ENCODE measurements around the gene DLG2. TPM values are rescaled to one million over a fixed set of nuclear protein-coding genes. Genes with fewer than 3 reads are reported as not detected.

Gene DLG2
- total and polyA plus RNA-seq, 2 of the 8 experiments (the other 6 are each of a cell fraction or from before 2014, with no cell fraction given) = 1.7 to 14.3 TPM

DNA sequence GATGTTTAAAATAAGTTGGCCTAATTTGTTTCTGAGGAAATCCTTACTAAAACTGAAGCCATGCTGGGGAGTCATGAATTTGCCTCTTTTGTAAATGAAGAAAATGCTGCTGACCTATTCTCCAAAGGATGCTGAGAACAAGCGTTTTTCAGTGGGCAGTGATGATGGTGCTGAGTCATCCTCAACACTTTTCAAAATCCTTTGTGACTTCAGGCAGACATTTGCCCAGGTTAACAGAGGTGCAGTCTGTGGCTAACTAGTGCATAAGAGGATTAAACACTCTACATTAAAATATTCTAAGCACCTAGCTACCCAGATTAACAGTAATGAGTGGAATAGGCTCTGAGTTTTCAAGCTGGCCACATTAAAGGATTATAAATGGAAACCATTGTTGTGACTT, 509.0 kb downstream of the DLG2 start:
- Histone ChIP-seq H3K27ac (ENCODE audit: low read depth, low read length) (no peak overlapping the region), H2BK12ac (ENCODE audit: low read depth, low read length) (no peak overlapping the region), H3K27me3 (replicated peaks in 1 of 4; ENCODE audit: control insufficient read depth in 3 of 4, extremely low read depth in 1 of 4, insufficient read depth in 3 of 4, low read length in 3 of 4) (no peaks in the 10 kb centered on the region), H3K9ac (replicated peaks in 1 of 4; ENCODE audit: extremely low read depth in 1 of 4, low read depth in 3 of 4, low read length in 3 of 4) (no peak overlapping the region), H3K56ac (replicated peaks; ENCODE audit: insufficient read length, low read depth, low read length) (no peak overlapping the region), H3K4me3 (ENCODE audit: extremely low read depth in 1 of 4, insufficient read depth in 2 of 4, low read depth in 3 of 4, low read length in 4 of 4) (no peak overlapping the region), H2AFZ (ENCODE audit: low read length) (no peak overlapping the region), H3K4me2 (ENCODE audit: insufficient read depth in 1 of 2, low read depth in 2 of 2, low read length in 2 of 2) (no peak overlapping the region), H4K91ac (replicated peaks; ENCODE audit: insufficient read length, low read length) (no peak overlapping the region), H3K9me3 (ENCODE audit: insufficient read depth in 2 of 2, low read depth in 1 of 2, low read length in 1 of 2) (no peaks in the 10 kb centered on the region), H3K23me2 (ENCODE audit: low read depth, low read length) (no peaks in the 10 kb centered on the region), H4K5ac (ENCODE audit: insufficient read length, low read depth, low read length) (no peak overlapping the region), H3K79me1 (ENCODE audit: low read depth, low read length) (no peaks in the 10 kb centered on the region), H3K79me2 (ENCODE audit: control insufficient read depth in 1 of 2, insufficient read depth in 2 of 2, low read length in 2 of 2) (no peaks in the 10 kb centered on the region), H3K18ac (ENCODE audit: extremely low read depth, low read length) (no peak overlapping the region), H4K20me1 (replicated peaks in 1 of 2; ENCODE audit: control insufficient read depth in 1 of 2, insufficient read depth in 2 of 2, low read length in 2 of 2) (no peaks in the 10 kb centered on the region), H4K8ac (ENCODE audit: extremely low read depth, insufficient read depth, low read length) (no peak overlapping the region), H2BK5ac (ENCODE audit: low read depth, low read length) (peak overlapping the region; percentile 8; the same call in 1 of the 2 replicates), H2BK120ac (replicated peaks; ENCODE audit: low read depth, low read length) (no peak overlapping the region), H3K36me3 (ENCODE audit: control insufficient read depth in 2 of 4, insufficient read depth in 4 of 4, low read length in 3 of 4) (no peaks in the 10 kb centered on the region), H3K4me1 (replicated peaks in 1 of 4; ENCODE audit: control insufficient read depth in 3 of 4, insufficient read depth in 4 of 4, low read length in 3 of 4) (no peaks in the 10 kb centered on the region; a peak in 1 of 7 replicates), H2AK5ac (ENCODE audit: low read depth, low read length) (no peak overlapping the region), H3K14ac (ENCODE audit: insufficient read length) (no peak overlapping the region), H2BK20ac (ENCODE audit: low read length) (no peak overlapping the region), H2BK15ac (ENCODE audit: low read length) (no peak overlapping the region), H3K4ac (replicated peaks; ENCODE audit: insufficient read length, low read depth, low read length) (no peak overlapping the region), H3K23ac (ENCODE audit: insufficient read length) (no peak overlapping the region)
- DNase-seq (ENCODE audit: low read depth in 1 of 2, low spot score in 2 of 2) (no peak), FAIRE-seq (no peak)
- TF ChIP-seq BACH1 (IDR thresholded peaks at IDR 0.05; ENCODE audit: low read length) = peak; percentile 73
- TF ChIP-seq KDM1A (IDR thresholded peaks at IDR 0.05; ENCODE audit: borderline replicate concordance, low read length) = no peak
- no peak for TF ChIP-seq GABPA (IDR thresholded peaks at IDR 0.05; ENCODE audit: borderline replicate concordance, insufficient read depth, low read length)
- peak; percentile 68; the same call in 1 of the 2 replicates for TF ChIP-seq MAFK (IDR thresholded peaks at IDR 0.05; ENCODE audit: low read depth, low read length)
- ChIA-PET CTCF (ENCODE audit: partially characterized antibody) (no interaction called here), POLR2A (ENCODE audit: partially characterized antibody) (no interaction called here)
- 54% methylated on average over 1 of the region's 1 CpG; no CpG with 5 or more reads in 1 of the 2 experiments for WGBS, 2 experiments (ENCODE audit: extremely low coverage in 1 of 2, insufficient coverage in 1 of 2, insufficient read length in 1 of 2, insufficient replicate concordance in 2 of 2, low coverage in 1 of 2, low lambda C conversion rate in 2 of 2, missing lambda C conversion rate in 1 of 2)
